IMR-90 (cell line): ENCODE results near the gene MYADM. TPM values are rescaled to one million over a fixed set of nuclear protein-coding genes. Genes with fewer than 3 reads are reported as not detected.

Source experiments
- ATAC-seq: fragments of 200-7000 bp; cut with Tn5 transposase; 2 replicates; pipeline ENCODE4 v1.9.1; 2020; ENCODE audit warnings: low read depth, mild to moderate bottlenecking, moderate library complexity
- BruUV-seq: library from RNA; stranded (reverse); fragments of 400-500 nt; replicated peaks from 2 replicates; lab custom pipeline; 2021; lab: Mats Ljungman, UMichigan
- CTCF ChIA-PET: fragments of 300-600 bp; formaldehyde crosslinking; extraction: SDS; loops from one replicate; lab custom pipeline; 2021; ENCODE audit warnings: antibody characterized with exemption; lab: Yijun Ruan, JAX
- POLR2A ChIA-PET: fragments of 300-600 bp; sonication (Branson Sonifier 250); formaldehyde crosslinking; loops from one replicate; lab custom pipeline; 2022; ENCODE audit warnings: antibody characterized with exemption; ENCODE audit not compliant: unreplicated experiment; lab: Charles Lee
- DNase-seq: peaks from one replicate; pipeline ENCODE4 v3.0.0; 2013
- H2AFZ ChIP-seq: replicated peaks from 2 replicates; pipeline ENCODE3; 2013; ENCODE audit warnings: low read length, mild to moderate bottlenecking; ENCODE audit not compliant: poor library complexity
- H2AK5ac ChIP-seq: 2 replicates; pipeline ENCODE4 v1.6.1; 2013; ENCODE audit warnings: low read depth, low read length, inconsistent platforms
- H2AK9ac ChIP-seq: replicated peaks from 2 replicates; pipeline ENCODE3; 2013; ENCODE audit warnings: mild to moderate bottlenecking, low read depth, low read length, moderate library complexity; ENCODE audit not compliant: poor library complexity
- H2BK120ac ChIP-seq: 2 replicates; pipeline ENCODE4 v1.6.1; 2013; ENCODE audit warnings: low read depth, low read length, inconsistent platforms
- H2BK15ac ChIP-seq: 3 replicates; pipeline ENCODE4 v1.6.1; 2013; ENCODE audit warnings: low read depth, low read length, inconsistent platforms
- H2BK20ac ChIP-seq: 2 replicates; pipeline ENCODE4 v1.6.1; 2013; ENCODE audit warnings: low read depth, mild to moderate bottlenecking, inconsistent platforms, low read length, moderate library complexity
- H2BK5ac ChIP-seq: 2 replicates; pipeline ENCODE4 v1.6.1; 2013; ENCODE audit warnings: mild to moderate bottlenecking, low read depth, low read length, inconsistent platforms; ENCODE audit not compliant: poor library complexity, severe bottlenecking
- H3K14ac ChIP-seq: replicated peaks from 2 replicates; pipeline ENCODE4 v1.6.1; 2013; ENCODE audit warnings: low read depth, low read length, inconsistent platforms
- H3K18ac ChIP-seq: 2 replicates; pipeline ENCODE4 v1.6.1; 2013; ENCODE audit warnings: low read depth, low read length, control low read depth
- H3K23ac ChIP-seq: 2 replicates; pipeline ENCODE4 v1.6.1; 2013; ENCODE audit warnings: low read depth, low read length, inconsistent platforms
- H3K27ac ChIP-seq: 2 replicates; pipeline ENCODE4 v1.5.1; 2013; ENCODE audit warnings: mild to moderate bottlenecking, control low read depth, low read length; ENCODE audit not compliant: insufficient read depth
- H3K27me3 ChIP-seq: 2 replicates; pipeline ENCODE4 v1.6.1; 2013; ENCODE audit warnings: low read length; ENCODE audit not compliant: control insufficient read depth, insufficient read depth
- H3K36me3 ChIP-seq: 2 replicates; pipeline ENCODE4 v1.6.1; 2013; ENCODE audit warnings: low read length, mixed read lengths; ENCODE audit not compliant: control insufficient read depth, insufficient read depth
- H3K4ac ChIP-seq: 2 replicates; pipeline ENCODE4 v1.6.1; 2013; ENCODE audit warnings: low read depth, low read length, inconsistent platforms
- H3K4me1 ChIP-seq: 2 replicates; pipeline ENCODE4 v1.6.1; 2013; ENCODE audit warnings: low read length, mixed read lengths; ENCODE audit not compliant: control insufficient read depth, insufficient read depth
- H3K4me2 ChIP-seq: 2 replicates; pipeline ENCODE4 v1.6.1; 2013; ENCODE audit warnings: low read depth, mild to moderate bottlenecking, control low read depth, low read length, moderate library complexity
- H3K4me3 ChIP-seq: 2 replicates; pipeline ENCODE4 v1.5.1; 2013; ENCODE audit warnings: low read depth, mild to moderate bottlenecking, control low read depth, low read length, moderate library complexity; ENCODE audit not compliant: insufficient read depth
- H3K56ac ChIP-seq: 2 replicates; pipeline ENCODE4 v1.6.1; 2013; ENCODE audit warnings: low read length, inconsistent platforms; ENCODE audit not compliant: insufficient read depth; ENCODE audit errors: extremely low read depth
- H3K79me1 ChIP-seq, 2 experiments: 2 replicates each; pipeline ENCODE4 v1.6.1; 2013; ENCODE audit warnings: low read length in 2 of 2, inconsistent platforms in 1 of 2, low read depth in 1 of 2
- H3K9ac ChIP-seq: 2 replicates; pipeline ENCODE4 v1.6.1; 2013; ENCODE audit warnings: low read depth, low read length, control low read depth
- H3K9me1 ChIP-seq: 2 replicates; pipeline ENCODE4 v1.6.1; 2013; ENCODE audit warnings: low read length, inconsistent platforms; ENCODE audit not compliant: insufficient read depth
- H3K9me3 ChIP-seq: 2 replicates; pipeline ENCODE4 v1.6.1; 2013; ENCODE audit warnings: low read length; ENCODE audit not compliant: control insufficient read depth, insufficient read depth
- H4K20me1 ChIP-seq: 2 replicates; pipeline ENCODE4 v1.6.1; 2013; ENCODE audit warnings: low read length, inconsistent platforms; ENCODE audit not compliant: insufficient read depth
- H4K5ac ChIP-seq: 2 replicates; pipeline ENCODE4 v1.6.1; 2013; ENCODE audit warnings: mild to moderate bottlenecking, low read depth, low read length, control low read depth
- H4K8ac ChIP-seq, 2 experiments: 2 replicates each; pipeline ENCODE4 v1.6.1; 2013; ENCODE audit warnings: low read depth in 2 of 2, low read length in 2 of 2, control low read depth in 1 of 2, inconsistent platforms in 1 of 2
- H4K91ac ChIP-seq: 2 replicates; pipeline ENCODE4 v1.6.1; 2013; ENCODE audit warnings: low read depth, low read length, inconsistent platforms; ENCODE audit not compliant: insufficient read depth
- MXI1 ChIP-seq: IDR thresholded peaks from 2 replicates; pipeline ENCODE4 v1.6.1; 2012; ENCODE audit warnings: low read depth, mild to moderate bottlenecking, low read length, moderate library complexity, borderline replicate concordance
- RFX5 ChIP-seq: IDR thresholded peaks from 2 replicates; pipeline ENCODE4 v1.8.0; 2012; ENCODE audit warnings: low read depth, mild to moderate bottlenecking, low read length, moderate library complexity
- WGBS, 2 experiments: methylation state at CpG; one replicate each; pipeline versions ENCODE4 v1.1.5 to v1.1.7; 2013; ENCODE audit warnings: missing lambda C conversion rate in 2 of 2; ENCODE audit not compliant: insufficient read length in 1 of 2; ENCODE audit errors: extremely low coverage in 2 of 2; 5-methylcytosine and 5-hydroxymethylcytosine counted together
- dilution Hi-C: fragments of 300-500 bp; cut with HindIII; formaldehyde crosslinking; loops from one replicate; pipeline ENCODE4 v1.14.3; 2018; ENCODE audit warnings: low sequenced_read_pairs; ENCODE audit not compliant: unreplicated experiment
- in situ Hi-C: fragments of 300-500 bp; cut with MboI; formaldehyde crosslinking; loops from 3 replicates; pipeline ENCODE4 v1.14.3; 2019; ENCODE audit warnings: low sequenced_read_pairs, inconsistent platforms, mixed read lengths
- intact Hi-C: fragments of 100-400 bp; cut with micrococcal nuclease; formaldehyde crosslinking; loops from 2 replicates; pipeline ENCODE4 v1.10.0; 2022
- polyA plus RNA-seq, 3 experiments: library from polyadenylated mRNA; depleted of rRNA; stranded (reverse); fragments of >200 nt; gene quantifications; 2 replicates each; pipeline ENCODE4 v1.2.3, GENCODE V29; 2012; ENCODE audit warnings: low replicate concordance in 1 of 3
- total RNA-seq: library from RNA; depleted of rRNA; stranded (reverse); fragments of >200 nt; gene quantifications from 2 replicates; pipeline ENCODE4 v1.2.3, GENCODE V29; 2012
- TF ChIP-seq, protein P1 (sequence below): conservative IDR thresholded peaks from 2 replicates; pipeline ENCODE4 v1.5.1; 2012; ENCODE audit warnings: mild to moderate bottlenecking, low read depth, low read length, improper control_type of control experiment

MYADM gene
- total and polyA plus RNA-seq, 2 of the 4 experiments (the other 2 are of a cell fraction) = 4.8 to 96.1 TPM

DNA sequence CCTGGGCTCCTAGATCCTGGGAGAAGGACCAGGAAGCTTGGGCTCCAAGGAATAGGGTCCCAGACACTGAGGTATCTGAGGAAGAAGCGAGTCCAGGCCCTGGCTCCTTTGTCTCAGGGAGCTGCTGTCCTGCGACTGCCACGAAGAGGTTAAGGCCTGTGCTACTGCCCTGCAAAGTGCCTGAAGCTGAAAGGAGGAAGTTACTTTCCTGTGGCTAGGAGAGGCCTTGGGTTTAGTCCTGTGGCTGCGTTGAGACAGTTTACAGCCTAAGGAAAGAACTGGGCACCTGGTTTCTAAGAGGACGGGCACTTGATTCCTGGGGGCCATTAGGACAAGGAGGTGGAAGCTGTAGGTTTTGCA, 2.8 kb downstream of the MYADM start:
- no peak overlapping the region for H3K18ac ChIP-seq
- peak overlapping the region; percentile 54 for H3K27ac ChIP-seq
- no peak overlapping the region for H2BK120ac ChIP-seq
- DNase-seq = no peak
- H2AK9ac ChIP-seq = peak overlapping the region; percentile 60
- H2AFZ ChIP-seq = no peak overlapping the region
- H4K5ac ChIP-seq = no peak overlapping the region
- TF ChIP-seq RFX5 = no peak
- no peak for TF ChIP-seq MXI1
- TF ChIP-seq, protein P1, sequence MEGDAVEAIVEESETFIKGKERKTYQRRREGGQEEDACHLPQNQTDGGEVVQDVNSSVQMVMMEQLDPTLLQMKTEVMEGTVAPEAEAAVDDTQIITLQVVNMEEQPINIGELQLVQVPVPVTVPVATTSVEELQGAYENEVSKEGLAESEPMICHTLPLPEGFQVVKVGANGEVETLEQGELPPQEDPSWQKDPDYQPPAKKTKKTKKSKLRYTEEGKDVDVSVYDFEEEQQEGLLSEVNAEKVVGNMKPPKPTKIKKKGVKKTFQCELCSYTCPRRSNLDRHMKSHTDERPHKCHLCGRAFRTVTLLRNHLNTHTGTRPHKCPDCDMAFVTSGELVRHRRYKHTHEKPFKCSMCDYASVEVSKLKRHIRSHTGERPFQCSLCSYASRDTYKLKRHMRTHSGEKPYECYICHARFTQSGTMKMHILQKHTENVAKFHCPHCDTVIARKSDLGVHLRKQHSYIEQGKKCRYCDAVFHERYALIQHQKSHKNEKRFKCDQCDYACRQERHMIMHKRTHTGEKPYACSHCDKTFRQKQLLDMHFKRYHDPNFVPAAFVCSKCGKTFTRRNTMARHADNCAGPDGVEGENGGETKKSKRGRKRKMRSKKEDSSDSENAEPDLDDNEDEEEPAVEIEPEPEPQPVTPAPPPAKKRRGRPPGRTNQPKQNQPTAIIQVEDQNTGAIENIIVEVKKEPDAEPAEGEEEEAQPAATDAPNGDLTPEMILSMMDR = no peak
- H4K8ac ChIP-seq = peak overlapping the region in 1 of 2 experiments; percentile 48; a peak in 1 of 4 replicates
- dilution Hi-C loops = no loop called here
- H3K4me3 ChIP-seq = peak overlapping the region; percentile 13
- peaks cover 11% of the 10 kb centered on the region; the same call in 1 of the 2 replicates for H3K9me1 ChIP-seq
- WGBS, 2 experiments = 50% methylated on average over 3 of the region's 5 CpGs; no CpG with 5 or more reads in 1 of the 2 experiments
- H3K23ac ChIP-seq = peak overlapping the region; percentile 28; the same call in 1 of the 2 replicates
- no peak overlapping the region for H2BK15ac ChIP-seq
- no peak overlapping the region for H2BK20ac ChIP-seq
- H4K20me1 ChIP-seq = peaks cover 49% of the 10 kb centered on the region
- ChIA-PET POLR2A (no interaction called here), CTCF (no interaction called here)
- H3K4me2 ChIP-seq = peak overlapping the region; percentile 53
- peak overlapping the region; percentile 45; the same call in 1 of the 2 replicates for H3K9ac ChIP-seq
- H2BK5ac ChIP-seq = no peak overlapping the region
- peaks cover 34% of the 10 kb centered on the region for H3K36me3 ChIP-seq
- H3K9me3 ChIP-seq = no peaks in the 10 kb centered on the region
- H3K79me1 ChIP-seq = peaks cover 7 to 60% of the 10 kb centered on the region in 2 experiments
- H4K91ac ChIP-seq = no peak overlapping the region; the same call in 1 of the 2 replicates
- H3K56ac ChIP-seq = no peak overlapping the region
- intact Hi-C loops = no loop called here
- H2AK5ac ChIP-seq = peak overlapping the region; percentile 5; the same call in 1 of the 2 replicates
- in situ Hi-C loops = loop anchor here (10.0 kb wide), 1 partner anchor 584 kb away; no protein-coding TSS in a partner anchor
- H3K27me3 ChIP-seq = no peaks in the 10 kb centered on the region
- no TSS peak for BruUV-seq
- ATAC-seq = no peak
- H3K4ac ChIP-seq = peak overlapping the region; percentile 60
- H3K4me1 ChIP-seq = peaks cover 7% of the 10 kb centered on the region
- 0 out of 2 replicates have a peak overlapping the region, but pooled peaks have one; percentile 31 for H3K14ac ChIP-seq
